ENCODE results near the gene SLX4.
"Not testable (repeated sequence)": the region's sequence is repeated elsewhere in the genome, so short reads cannot be mapped to it uniquely, and the experiment has no call there.

Gene SLX4

DNA sequence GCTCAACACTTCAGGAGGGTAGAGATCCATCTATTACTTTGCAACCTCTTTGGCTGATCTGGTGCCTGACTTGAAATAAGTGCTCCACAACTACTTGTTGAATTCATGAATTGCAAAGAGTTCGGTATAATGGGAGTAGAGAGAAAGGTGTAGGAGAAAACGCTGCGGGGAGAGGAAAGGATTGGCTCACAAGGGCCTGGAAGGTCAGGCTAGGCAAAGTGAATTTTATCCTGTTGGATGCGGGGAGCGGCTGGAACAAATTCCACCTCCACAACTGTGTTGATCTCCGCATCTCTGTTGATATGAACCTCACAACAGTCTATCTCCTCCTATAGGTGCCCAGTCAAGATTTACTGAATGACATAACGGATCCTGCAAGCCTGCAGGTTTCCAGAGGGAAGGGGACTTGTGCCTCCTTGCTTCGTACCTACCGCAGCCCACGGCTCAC is 684 bp downstream of the SLX4 start:
- H3K27me3 ChIP-seq (replicated peaks; ENCODE audit: control insufficient read depth, insufficient read depth, low read length) = no peaks in the 10 kb centered on the region
- DNase-seq (ENCODE audit: extremely low read depth, insufficient read length) = no peak
- peaks cover 1% of the 10 kb centered on the region for H3K36me3 ChIP-seq (ENCODE audit: control insufficient read depth, insufficient read depth, low read length)
- H3K4me3 ChIP-seq (replicated peaks; ENCODE audit: low read depth, low read length) = peak overlapping the region; percentile 99
- TF ChIP-seq, protein P1, sequence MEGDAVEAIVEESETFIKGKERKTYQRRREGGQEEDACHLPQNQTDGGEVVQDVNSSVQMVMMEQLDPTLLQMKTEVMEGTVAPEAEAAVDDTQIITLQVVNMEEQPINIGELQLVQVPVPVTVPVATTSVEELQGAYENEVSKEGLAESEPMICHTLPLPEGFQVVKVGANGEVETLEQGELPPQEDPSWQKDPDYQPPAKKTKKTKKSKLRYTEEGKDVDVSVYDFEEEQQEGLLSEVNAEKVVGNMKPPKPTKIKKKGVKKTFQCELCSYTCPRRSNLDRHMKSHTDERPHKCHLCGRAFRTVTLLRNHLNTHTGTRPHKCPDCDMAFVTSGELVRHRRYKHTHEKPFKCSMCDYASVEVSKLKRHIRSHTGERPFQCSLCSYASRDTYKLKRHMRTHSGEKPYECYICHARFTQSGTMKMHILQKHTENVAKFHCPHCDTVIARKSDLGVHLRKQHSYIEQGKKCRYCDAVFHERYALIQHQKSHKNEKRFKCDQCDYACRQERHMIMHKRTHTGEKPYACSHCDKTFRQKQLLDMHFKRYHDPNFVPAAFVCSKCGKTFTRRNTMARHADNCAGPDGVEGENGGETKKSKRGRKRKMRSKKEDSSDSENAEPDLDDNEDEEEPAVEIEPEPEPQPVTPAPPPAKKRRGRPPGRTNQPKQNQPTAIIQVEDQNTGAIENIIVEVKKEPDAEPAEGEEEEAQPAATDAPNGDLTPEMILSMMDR (IDR thresholded peaks at IDR 0.05; ENCODE audit: insufficient read depth, low read length, poor library complexity, severe bottlenecking) = no peak

DNA sequence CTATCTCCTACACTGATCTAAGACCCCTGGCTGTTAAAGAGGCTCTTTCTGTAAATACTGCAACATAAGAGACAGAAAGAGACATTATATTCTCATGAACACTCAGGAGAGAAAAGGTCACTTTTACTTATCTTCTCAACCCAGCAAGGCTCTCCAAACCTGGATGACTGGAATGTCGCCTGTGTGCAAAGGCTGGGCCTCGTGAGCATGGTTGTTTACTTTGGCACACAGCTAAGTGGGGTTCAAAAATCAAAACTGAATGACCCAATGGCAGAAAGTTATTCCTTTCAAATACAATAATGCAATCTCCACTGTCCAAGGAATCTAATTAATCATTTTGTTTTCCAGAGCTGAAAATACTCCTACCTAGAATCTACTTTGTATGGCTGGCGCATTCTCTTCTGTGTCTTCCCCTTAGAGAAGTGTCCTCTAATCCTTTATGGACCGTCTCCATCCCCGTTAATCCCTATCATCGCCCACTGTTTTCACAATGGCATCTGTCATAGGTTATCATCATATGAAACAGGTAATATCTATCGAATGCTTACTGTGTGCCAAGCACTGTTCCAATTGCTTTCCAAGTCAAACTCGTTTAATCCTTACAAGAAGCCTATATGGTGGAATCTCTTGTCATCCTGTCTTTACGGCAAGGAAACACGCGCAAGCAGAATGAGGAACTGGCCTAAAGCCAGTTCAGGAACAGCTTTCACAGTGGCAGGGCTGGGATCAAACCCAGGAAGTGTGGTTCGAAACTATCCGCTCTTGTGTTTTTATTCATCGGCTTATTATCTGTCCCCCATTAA is 1.3 kb downstream of the SLX4 start:
- H3K27me3 ChIP-seq (replicated peaks; ENCODE audit: control insufficient read depth, insufficient read depth, low read length) = no peaks in the 10 kb centered on the region
- H3K4me3 ChIP-seq (replicated peaks; ENCODE audit: low read depth, low read length) = peak overlapping the region; percentile 99
- TF ChIP-seq, protein P1 (IDR thresholded peaks at IDR 0.05; ENCODE audit: insufficient read depth, low read length, poor library complexity, severe bottlenecking) = no peak
- no peak for DNase-seq (ENCODE audit: extremely low read depth, insufficient read length)
- H3K36me3 ChIP-seq (ENCODE audit: control insufficient read depth, insufficient read depth, low read length) = no peaks in the 10 kb centered on the region; the same call in 1 of the 2 replicates

DNA sequence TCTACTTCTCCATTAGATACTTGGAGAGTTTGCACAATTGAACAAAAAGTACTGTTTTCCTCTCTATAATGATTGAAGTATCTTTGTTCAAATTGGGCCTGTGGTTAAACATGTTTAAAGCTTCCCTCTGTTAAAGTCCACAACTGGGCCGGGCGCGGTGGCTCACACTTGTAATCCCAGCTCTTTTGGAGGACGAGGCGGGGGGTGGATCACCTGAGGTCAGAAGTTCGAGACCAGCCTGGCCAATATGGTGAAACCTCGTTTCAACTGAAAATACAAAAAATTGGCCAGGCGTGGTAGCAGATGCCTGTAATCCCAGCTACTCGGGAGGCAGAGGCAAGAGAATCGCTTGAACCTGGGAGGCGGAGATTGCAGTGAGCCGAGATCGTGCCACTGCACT is 2.4 kb downstream of the SLX4 start:
- not testable (repeated sequence) for H3K36me3 ChIP-seq (ENCODE audit: control insufficient read depth, insufficient read depth, low read length); DNase-seq (ENCODE audit: extremely low read depth, insufficient read length); H3K27me3 ChIP-seq (replicated peaks; ENCODE audit: control insufficient read depth, insufficient read depth, low read length); H3K4me3 ChIP-seq (replicated peaks; ENCODE audit: low read depth, low read length)

DNA sequence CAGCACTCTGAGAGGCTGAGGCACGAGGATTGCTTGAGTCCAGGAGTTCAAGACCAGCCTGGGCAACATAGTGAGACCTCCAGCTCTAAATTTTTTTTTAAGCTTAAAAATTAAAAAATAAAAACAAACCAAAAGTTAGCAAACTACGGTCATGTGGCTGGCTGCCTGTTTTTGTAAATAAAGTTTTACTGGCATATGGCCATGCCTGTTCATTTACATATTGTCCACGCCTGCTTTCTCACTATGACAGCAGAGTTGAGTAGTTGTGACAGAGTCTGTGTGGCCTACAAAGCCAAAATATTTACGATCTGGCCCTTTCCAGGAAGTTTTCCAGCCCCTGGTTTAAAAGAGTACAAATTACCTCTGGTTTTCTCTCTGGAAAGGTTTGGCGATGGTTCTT is 3.3 kb downstream of the SLX4 start:
- H3K4me3 ChIP-seq (replicated peaks; ENCODE audit: low read depth, low read length) = no peak overlapping the region
- no peaks in the 10 kb centered on the region for H3K27me3 ChIP-seq (replicated peaks; ENCODE audit: control insufficient read depth, insufficient read depth, low read length)
- DNase-seq (ENCODE audit: extremely low read depth, insufficient read length) = no peak
- TF ChIP-seq, protein P1 (IDR thresholded peaks at IDR 0.05; ENCODE audit: insufficient read depth, low read length, poor library complexity, severe bottlenecking) = no peak
- H3K36me3 ChIP-seq (ENCODE audit: control insufficient read depth, insufficient read depth, low read length) = peaks cover 2% of the 10 kb centered on the region; the same call in 1 of the 2 replicates

DNA sequence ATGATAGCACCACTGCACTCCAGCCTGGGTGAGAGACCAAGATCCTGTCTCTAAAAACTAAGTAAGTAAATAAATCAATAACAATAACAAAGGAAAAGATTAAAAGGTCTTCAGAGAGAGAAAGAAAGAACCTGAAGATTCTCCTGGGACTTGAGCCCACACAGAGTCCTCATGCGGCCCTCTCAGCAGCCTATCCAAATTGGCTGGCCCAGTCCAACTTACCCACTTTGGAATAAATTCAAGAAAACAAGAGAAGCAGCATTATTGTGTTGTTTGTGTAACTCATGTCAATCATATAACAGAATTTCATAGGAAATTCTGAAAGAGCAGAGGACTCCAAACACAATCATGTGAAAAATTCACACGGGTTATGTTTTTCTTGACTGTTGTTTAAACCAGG is 3.8 kb downstream of the SLX4 start:
- no peak for DNase-seq (ENCODE audit: extremely low read depth, insufficient read length)
- Histone ChIP-seq H3K36me3 (ENCODE audit: control insufficient read depth, insufficient read depth, low read length) (peaks cover 2% of the 10 kb centered on the region; the same call in 1 of the 2 replicates), H3K4me3 (replicated peaks; ENCODE audit: low read depth, low read length) (no peak overlapping the region; the same call in 1 of the 2 replicates), H3K27me3 (replicated peaks; ENCODE audit: control insufficient read depth, insufficient read depth, low read length) (no peaks in the 10 kb centered on the region)
- TF ChIP-seq, protein P1 (IDR thresholded peaks at IDR 0.05; ENCODE audit: insufficient read depth, low read length, poor library complexity, severe bottlenecking) = no peak

DNA sequence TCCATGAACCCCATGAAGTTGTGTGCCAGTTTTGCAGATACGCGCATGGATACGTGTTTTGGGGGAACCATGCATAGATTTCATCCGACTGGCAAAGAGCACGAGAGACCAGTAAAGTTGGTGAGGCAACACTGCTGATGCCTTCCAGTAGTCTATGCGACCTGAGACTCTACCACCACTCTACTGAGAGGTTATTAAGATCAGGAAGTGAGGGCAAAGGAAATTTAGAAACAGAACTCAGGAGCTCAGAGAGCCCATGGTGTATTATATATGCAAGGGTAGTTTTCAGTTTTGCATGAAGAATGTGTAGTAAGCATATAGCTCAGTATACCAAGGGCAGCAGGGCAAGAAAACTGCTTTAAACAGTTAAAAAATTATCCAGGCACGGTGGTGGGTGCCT is 4.2 kb downstream of the SLX4 start:
- TF ChIP-seq, protein P1 (IDR thresholded peaks at IDR 0.05; ENCODE audit: insufficient read depth, low read length, poor library complexity, severe bottlenecking) = no peak
- no peak for DNase-seq (ENCODE audit: extremely low read depth, insufficient read length)
- H3K36me3 ChIP-seq (ENCODE audit: control insufficient read depth, insufficient read depth, low read length) = peaks cover 2% of the 10 kb centered on the region; the same call in 1 of the 2 replicates
- H3K27me3 ChIP-seq (replicated peaks; ENCODE audit: control insufficient read depth, insufficient read depth, low read length) = no peaks in the 10 kb centered on the region
- H3K4me3 ChIP-seq (replicated peaks; ENCODE audit: low read depth, low read length) = no peak overlapping the region

Data from GM06990 (cell line).